Ishikawa (cell line): ENCODE measurements around the gene PHACTR4.

Experiments used
- CEBPB ChIP-seq: IDR thresholded peaks from 2 replicates; pipeline ENCODE4 v1.6.1; 2012
- CREB1 ChIP-seq: IDR thresholded peaks from 2 replicates; pipeline ENCODE4 v1.6.1; 2012; ENCODE audit warnings: low read depth
- EGR1 ChIP-seq: IDR thresholded peaks from 2 replicates; pipeline ENCODE4 v1.6.1; 2012
- EP300 ChIP-seq: IDR thresholded peaks from 2 replicates; pipeline ENCODE4 v1.6.1; 2012; ENCODE audit warnings: borderline replicate concordance
- FOXM1 ChIP-seq: IDR thresholded peaks from 2 replicates; pipeline ENCODE4 v1.6.1; 2012; ENCODE audit warnings: low read depth, borderline replicate concordance
- MAX ChIP-seq: IDR thresholded peaks from 2 replicates; pipeline ENCODE4 v1.6.1; 2012
- NFIC ChIP-seq: IDR thresholded peaks from 2 replicates; pipeline ENCODE4 v1.6.1; 2012
- RAD21 ChIP-seq: IDR thresholded peaks from 2 replicates; pipeline ENCODE4 v1.6.1; 2012; ENCODE audit warnings: low read depth
- REST ChIP-seq: IDR thresholded peaks from 2 replicates; pipeline ENCODE4 v1.6.1; 2012; ENCODE audit warnings: low read depth, mild to moderate bottlenecking
- TAF1 ChIP-seq: IDR thresholded peaks from 2 replicates; pipeline ENCODE4 v1.6.1; 2012; ENCODE audit warnings: low read depth, mild to moderate bottlenecking
- TCF12 ChIP-seq: IDR thresholded peaks from 2 replicates; pipeline ENCODE4 v1.6.1; 2012; ENCODE audit warnings: low read depth
- TEAD4 ChIP-seq: IDR thresholded peaks from 2 replicates; pipeline ENCODE4 v1.6.1; 2012
- USF1 ChIP-seq: IDR thresholded peaks from 2 replicates; pipeline ENCODE4 v1.6.1; 2012
- YY1 ChIP-seq: IDR thresholded peaks from 2 replicates; pipeline ENCODE4 v1.6.1; 2012; ENCODE audit warnings: low read depth
- ZBTB7A ChIP-seq: IDR thresholded peaks from 2 replicates; pipeline ENCODE4 v1.6.1; 2012; ENCODE audit warnings: low read depth

Gene PHACTR4

GRCh38 chr1:28516518-28516956 lies 147.0 kb downstream of the PHACTR4 start:
- no peak for TF ChIP-seq TEAD4
- no peak for TF ChIP-seq ZBTB7A
- no peak for TF ChIP-seq TCF12
- TF ChIP-seq FOXM1: no peak
- no peak for TF ChIP-seq USF1
- TF ChIP-seq RAD21: no peak
- no peak for TF ChIP-seq NFIC
- no peak for TF ChIP-seq EGR1
- no peak for TF ChIP-seq EP300
- TF ChIP-seq CEBPB: no peak
- TF ChIP-seq CREB1: no peak
- no peak for TF ChIP-seq TAF1
- no peak for TF ChIP-seq YY1

- TF ChIP-seq REST: no peak
- TF ChIP-seq EP300: no peak
- TF ChIP-seq ZBTB7A: no peak
- no peak for TF ChIP-seq FOXM1
- TF ChIP-seq TEAD4: no peak
- TF ChIP-seq TCF12: no peak
- no peak for TF ChIP-seq USF1
- TF ChIP-seq TAF1: no peak
- TF ChIP-seq MAX: no peak
- TF ChIP-seq CREB1: no peak
- TF ChIP-seq CEBPB: no peak
- no peak for TF ChIP-seq YY1
- TF ChIP-seq NFIC: no peak
- TF ChIP-seq RAD21: no peak
Observed at GRCh38 chr1:28517649-28517999, 148.1 kb downstream of the PHACTR4 start.

- TF ChIP-seq CREB1 (no peak), TEAD4 (peak; percentile 34; the same call in 1 of the 2 replicates), EP300 (no peak; the same call in none of the 2 replicates), YY1 (0 out of 2 replicates have a peak, but pooled peaks have one; percentile 51), MAX (peak; percentile 84), TCF12 (peak; percentile 60; the same call in 1 of the 2 replicates), NFIC (peak; percentile 75), USF1 (peak; percentile 39), EGR1 (no peak), FOXM1 (no peak), CEBPB (no peak), REST (no peak), TAF1 (peak; percentile 55; the same call in 1 of the 2 replicates), RAD21 (peak; percentile 82), ZBTB7A (peak; percentile 69; the same call in 1 of the 2 replicates)
Observed at GRCh38 chr1:28518000-28518744, 148.6 kb downstream of the PHACTR4 start.

- TF ChIP-seq FOXM1: no peak
- no peak for TF ChIP-seq TAF1
- no peak for TF ChIP-seq CREB1
- no peak for TF ChIP-seq CEBPB
- no peak for TF ChIP-seq TCF12
- peak; percentile 72; the same call in 1 of the 2 replicates for TF ChIP-seq MAX
- TF ChIP-seq YY1: no peak
Observed at GRCh38 chr1:28518745-28519341, 149.3 kb downstream of the PHACTR4 start.
